ENCODE measurements around the gene PRDM16. TPM values are rescaled to one million over a fixed set of nuclear protein-coding genes. Genes with fewer than 3 reads are reported as not detected.

PRDM16 gene
- total RNA-seq, 1 donor = 6.5 TPM

GRCh38 chr1:3476666-3477065 is 407.7 kb downstream of the PRDM16 start:
- TF ChIP-seq, protein P1, sequence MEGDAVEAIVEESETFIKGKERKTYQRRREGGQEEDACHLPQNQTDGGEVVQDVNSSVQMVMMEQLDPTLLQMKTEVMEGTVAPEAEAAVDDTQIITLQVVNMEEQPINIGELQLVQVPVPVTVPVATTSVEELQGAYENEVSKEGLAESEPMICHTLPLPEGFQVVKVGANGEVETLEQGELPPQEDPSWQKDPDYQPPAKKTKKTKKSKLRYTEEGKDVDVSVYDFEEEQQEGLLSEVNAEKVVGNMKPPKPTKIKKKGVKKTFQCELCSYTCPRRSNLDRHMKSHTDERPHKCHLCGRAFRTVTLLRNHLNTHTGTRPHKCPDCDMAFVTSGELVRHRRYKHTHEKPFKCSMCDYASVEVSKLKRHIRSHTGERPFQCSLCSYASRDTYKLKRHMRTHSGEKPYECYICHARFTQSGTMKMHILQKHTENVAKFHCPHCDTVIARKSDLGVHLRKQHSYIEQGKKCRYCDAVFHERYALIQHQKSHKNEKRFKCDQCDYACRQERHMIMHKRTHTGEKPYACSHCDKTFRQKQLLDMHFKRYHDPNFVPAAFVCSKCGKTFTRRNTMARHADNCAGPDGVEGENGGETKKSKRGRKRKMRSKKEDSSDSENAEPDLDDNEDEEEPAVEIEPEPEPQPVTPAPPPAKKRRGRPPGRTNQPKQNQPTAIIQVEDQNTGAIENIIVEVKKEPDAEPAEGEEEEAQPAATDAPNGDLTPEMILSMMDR (IDR thresholded peaks at IDR 0.05; ENCODE audit: extremely low read depth, low read depth, low read length) = no peak
- no peak overlapping the region for H3K4me2 ChIP-seq (ENCODE audit: insufficient read depth, low read length)
- no peaks in the 10 kb centered on the region for H3K36me3 ChIP-seq (ENCODE audit: insufficient read depth, low read length)

DNA sequence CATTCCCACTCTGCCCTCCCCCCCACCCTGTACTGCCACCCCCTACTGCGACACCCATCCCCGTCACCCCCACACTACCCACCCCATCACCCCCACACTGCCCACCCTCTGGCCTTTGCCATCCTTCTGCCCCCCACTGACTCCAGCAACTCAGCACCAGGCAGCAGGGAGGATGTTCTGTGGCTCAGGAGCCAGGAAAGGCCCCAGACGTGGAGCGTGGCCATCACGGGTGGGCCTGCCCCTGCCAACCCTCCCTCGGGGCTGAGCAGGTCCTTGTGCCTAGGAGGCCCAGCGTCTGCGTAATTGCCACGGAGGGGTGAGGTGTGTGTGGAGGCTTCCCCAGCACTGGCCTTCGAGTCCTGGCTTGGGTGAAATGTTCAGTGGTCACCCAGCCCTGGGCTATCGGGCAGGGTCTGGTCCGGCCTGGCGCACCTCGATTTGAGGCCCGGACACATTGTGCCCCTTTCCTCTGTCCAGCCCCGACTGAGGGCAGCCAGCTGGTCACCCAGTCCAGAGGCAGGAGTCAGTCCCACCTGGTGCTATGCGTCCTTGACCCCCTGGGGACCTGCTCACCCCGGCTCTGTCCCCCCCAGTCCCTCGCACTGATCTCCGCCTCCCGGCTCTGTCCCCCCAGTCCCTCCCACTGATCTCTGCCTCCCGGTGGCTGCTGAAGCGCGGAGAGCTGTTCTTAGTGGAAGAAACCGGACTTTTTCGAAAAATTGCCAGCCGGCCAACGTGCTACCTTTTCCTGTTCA is 408.4 kb downstream of the PRDM16 start:
- Histone ChIP-seq H3K4me2 (ENCODE audit: insufficient read depth, low read length) (no peak overlapping the region), H3K27ac (ENCODE audit: low read depth, low read length) (no peak overlapping the region), H3K4me1 (ENCODE audit: insufficient read depth, low read length) (peaks cover 12% of the 10 kb centered on the region), H3K4me3 (ENCODE audit: insufficient read depth, low read length) (no peak overlapping the region), H3K79me2 (ENCODE audit: insufficient read depth, low read length) (no peaks in the 10 kb centered on the region), H3K9me3 (ENCODE audit: low read depth, low read length) (no peaks in the 10 kb centered on the region), H3K27me3 (ENCODE audit: insufficient read depth, low read length) (no peaks in the 10 kb centered on the region), H2AFZ (ENCODE audit: low read length) (no peak overlapping the region), H4K20me1 (ENCODE audit: insufficient read depth, low read length) (peaks cover 9% of the 10 kb centered on the region), H3K36me3 (ENCODE audit: insufficient read depth, low read length) (no peaks in the 10 kb centered on the region)
- TF ChIP-seq, protein P1 (IDR thresholded peaks at IDR 0.05; ENCODE audit: extremely low read depth, low read depth, low read length) = no peak
- DNase-seq (ENCODE audit: insufficient read length, low spot score, missing footprints) = peak; percentile 97

More at GRCh38 chr1:3476666-3477065, 407.7 kb downstream of the PRDM16 start:
- no peak overlapping the region for H3K27ac ChIP-seq (ENCODE audit: low read depth, low read length)
- no peak for DNase-seq (ENCODE audit: insufficient read length, low spot score, missing footprints)
- H3K79me2 ChIP-seq (ENCODE audit: insufficient read depth, low read length) = no peaks in the 10 kb centered on the region
- H4K20me1 ChIP-seq (ENCODE audit: insufficient read depth, low read length) = peaks cover 9% of the 10 kb centered on the region
- no peaks in the 10 kb centered on the region for H3K27me3 ChIP-seq (ENCODE audit: insufficient read depth, low read length)
- H2AFZ ChIP-seq (ENCODE audit: low read length) = no peak overlapping the region
- H3K4me1 ChIP-seq (ENCODE audit: insufficient read depth, low read length) = peaks cover 13% of the 10 kb centered on the region
- no peak overlapping the region for H3K4me3 ChIP-seq (ENCODE audit: insufficient read depth, low read length)
- H3K9me3 ChIP-seq (ENCODE audit: low read depth, low read length) = no peaks in the 10 kb centered on the region

DNA sequence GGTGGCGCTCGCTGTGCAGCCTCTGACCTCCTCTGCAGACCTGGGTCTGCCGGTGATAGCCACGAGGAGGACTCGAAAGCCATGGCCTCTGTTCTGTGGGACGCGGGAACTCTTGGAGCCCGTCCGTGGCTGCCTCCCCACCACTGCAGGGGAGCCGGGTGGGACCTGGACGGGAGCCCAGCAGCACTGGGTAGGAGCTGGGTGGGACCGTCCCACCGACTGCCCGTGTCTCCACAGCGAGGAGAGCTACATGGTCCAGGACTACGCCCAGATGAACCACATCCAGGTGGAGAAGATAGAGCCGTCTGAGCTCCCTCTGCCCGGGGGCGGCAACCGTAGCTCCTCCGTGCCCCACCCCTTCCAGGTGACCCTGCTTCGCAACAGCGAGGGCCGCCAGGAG is 409.2 kb downstream of the PRDM16 start:
- no peaks in the 10 kb centered on the region for H3K9me3 ChIP-seq (ENCODE audit: low read depth, low read length)
- no peaks in the 10 kb centered on the region for H3K36me3 ChIP-seq (ENCODE audit: insufficient read depth, low read length)
- TF ChIP-seq, protein P1 (IDR thresholded peaks at IDR 0.05; ENCODE audit: extremely low read depth, low read depth, low read length) = no peak
- DNase-seq (ENCODE audit: insufficient read length, low spot score, missing footprints) = no peak
- H3K4me3 ChIP-seq (ENCODE audit: insufficient read depth, low read length) = no peak overlapping the region
- H2AFZ ChIP-seq (ENCODE audit: low read length) = no peak overlapping the region
- peaks cover 9% of the 10 kb centered on the region for H4K20me1 ChIP-seq (ENCODE audit: insufficient read depth, low read length)
- no peak overlapping the region for H3K4me2 ChIP-seq (ENCODE audit: insufficient read depth, low read length)
- no peak overlapping the region for H3K27ac ChIP-seq (ENCODE audit: low read depth, low read length)
- peaks cover 10% of the 10 kb centered on the region for H3K4me1 ChIP-seq (ENCODE audit: insufficient read depth, low read length)
- no peaks in the 10 kb centered on the region for H3K79me2 ChIP-seq (ENCODE audit: insufficient read depth, low read length)
- no peaks in the 10 kb centered on the region for H3K27me3 ChIP-seq (ENCODE audit: insufficient read depth, low read length)

- peaks cover 4% of the 10 kb centered on the region for H4K20me1 ChIP-seq (ENCODE audit: insufficient read depth, low read length)
- no peaks in the 10 kb centered on the region for H3K4me1 ChIP-seq (ENCODE audit: insufficient read depth, low read length)
- no peaks in the 10 kb centered on the region for H3K79me2 ChIP-seq (ENCODE audit: insufficient read depth, low read length)
- TF ChIP-seq, protein P1 (IDR thresholded peaks at IDR 0.05; ENCODE audit: extremely low read depth, low read depth, low read length) = no peak
- DNase-seq (ENCODE audit: insufficient read length, low spot score, missing footprints) = no peak
- H3K27ac ChIP-seq (ENCODE audit: low read depth, low read length) = no peak overlapping the region
- H3K4me2 ChIP-seq (ENCODE audit: insufficient read depth, low read length) = no peak overlapping the region
- no peaks in the 10 kb centered on the region for H3K27me3 ChIP-seq (ENCODE audit: insufficient read depth, low read length)
- no peak overlapping the region for H3K4me3 ChIP-seq (ENCODE audit: insufficient read depth, low read length)
- no peaks in the 10 kb centered on the region for H3K36me3 ChIP-seq (ENCODE audit: insufficient read depth, low read length)
- H3K9me3 ChIP-seq (ENCODE audit: low read depth, low read length) = no peaks in the 10 kb centered on the region
- H2AFZ ChIP-seq (ENCODE audit: low read length) = no peak overlapping the region
Observed at GRCh38 chr1:3479511-3480368, 410.7 kb downstream of the PRDM16 start.

Measured in osteoblast (primary cell).